ENCODE data around the gene UPK3A. TPM values are rescaled to one million over a fixed set of nuclear protein-coding genes. Genes with fewer than 3 reads are reported as not detected.

Gene UPK3A
- total and polyA plus RNA-seq, 2 experiments from 2014 or later: 0.47 TPM; not detected in 1

DNA sequence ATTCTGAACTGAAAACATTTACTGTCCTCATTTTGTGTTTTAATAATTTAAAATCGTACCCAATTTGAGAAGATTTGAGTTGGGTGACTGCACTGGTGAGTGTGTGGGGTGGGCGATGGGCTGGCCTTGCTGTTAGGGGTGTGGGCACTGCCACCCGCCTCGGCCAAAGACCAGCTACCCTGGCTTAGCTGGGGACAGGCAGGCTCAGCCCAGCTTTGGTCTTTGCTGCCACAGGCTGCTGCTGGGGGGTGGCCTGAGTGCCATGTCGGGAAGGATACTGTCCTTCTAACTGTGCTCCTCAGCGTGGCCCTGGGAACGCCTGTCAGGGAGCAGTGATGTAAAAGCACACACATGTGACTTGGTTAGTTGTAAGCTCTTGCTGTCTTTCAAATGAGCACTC lies 47.3 kb downstream of the UPK3A start (continued):
- TF ChIP-seq ZNF114 (CRISPR knock-in tag; IDR thresholded peaks at IDR 0.05) (no peak), JUNB (IDR thresholded peaks at IDR 0.05; ENCODE audit: unreplicated experiment) (no peak), STAT1 (IDR thresholded peaks at IDR 0.05; ENCODE audit: unreplicated experiment) (no peak), EZH2phosphoT487 (IDR thresholded peaks at IDR 0.05; ENCODE audit: unreplicated experiment) (no peak), CREB1 (CRISPR knock-in tag; IDR thresholded peaks at IDR 0.05; ENCODE audit: low read depth) (no peak)

DNA sequence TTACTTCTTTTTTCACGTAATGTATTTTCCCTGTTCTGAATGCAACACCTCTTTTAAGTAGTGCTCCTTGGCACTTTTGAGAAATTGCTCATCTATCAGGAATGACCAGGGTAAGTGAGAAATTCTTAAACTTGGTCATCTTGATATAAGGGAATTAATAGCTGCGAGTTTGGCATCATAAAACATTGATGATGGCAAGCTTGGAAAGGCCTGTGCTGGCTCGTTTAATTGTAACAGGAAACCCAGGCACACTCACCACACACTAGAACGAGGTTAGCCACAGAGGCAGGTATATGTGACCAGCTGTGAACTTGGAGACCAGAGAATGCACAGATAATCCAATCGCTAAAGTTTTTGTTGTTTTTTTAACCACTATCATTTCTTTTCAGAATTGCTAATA lies 49.3 kb downstream of the UPK3A start:
- no peak overlapping the region for H3K27ac ChIP-seq (ENCODE audit: low read depth)
- H3K36me3 ChIP-seq (ENCODE audit: insufficient read depth): peaks cover 12% of the 10 kb centered on the region
- no peak for DNase-seq (ENCODE audit: low spot score)

More for the DNA sequence above, 49.3 kb downstream of the UPK3A start:
- peaks cover 3% of the 10 kb centered on the region for H3K27me3 Mint-ChIP-seq (ENCODE audit: insufficient read depth, low read depth, poor library complexity)
- H3F3A ChIP-seq (replicated peaks; ENCODE audit: low read depth): no peaks in the 10 kb centered on the region
- peaks cover 26% of the 10 kb centered on the region for H3K36me3 Mint-ChIP-seq (ENCODE audit: low read depth)
- no peaks in the 10 kb centered on the region for H3K9me3 Mint-ChIP-seq
- no peaks in the 10 kb centered on the region for H3K4me1 Mint-ChIP-seq
- H3K9me2 ChIP-seq (ENCODE audit: insufficient read depth): no peaks in the 10 kb centered on the region
- no peak overlapping the region for H3K4me2 ChIP-seq
- H4K20me1 ChIP-seq (replicated peaks; ENCODE audit: insufficient read depth): peaks cover 3% of the 10 kb centered on the region; the same call in 1 of the 2 replicates
- H3K79me2 ChIP-seq (replicated peaks; ENCODE audit: insufficient read depth): no peaks in the 10 kb centered on the region
- H3K4me3 Mint-ChIP-seq: no peak overlapping the region
- no peak overlapping the region for H2AFZ ChIP-seq
- no peak overlapping the region for H3K27ac Mint-ChIP-seq
- no peaks in the 10 kb centered on the region for H3K27me3 ChIP-seq (ENCODE audit: insufficient read depth)
- TF ChIP-seq ZNF114 (CRISPR knock-in tag; IDR thresholded peaks at IDR 0.05) (no peak), ZNF462 (CRISPR knock-in tag; IDR thresholded peaks at IDR 0.05) (no peak), POLR2AphosphoS5 (IDR thresholded peaks at IDR 0.05; ENCODE audit: low read depth) (no peak), EZH2 (IDR thresholded peaks at IDR 0.05; ENCODE audit: low read depth, unreplicated experiment) (no peak), STAT1 (IDR thresholded peaks at IDR 0.05; ENCODE audit: unreplicated experiment) (no peak), REST (IDR thresholded peaks at IDR 0.05; ENCODE audit: unreplicated experiment) (no peak), JUNB (IDR thresholded peaks at IDR 0.05; ENCODE audit: unreplicated experiment) (no peak), EZH2phosphoT487 (IDR thresholded peaks at IDR 0.05; ENCODE audit: unreplicated experiment) (no peak), NANOG (IDR thresholded peaks at IDR 0.05; ENCODE audit: borderline replicate concordance) (no peak)
- TF ChIP-seq, protein P1, sequence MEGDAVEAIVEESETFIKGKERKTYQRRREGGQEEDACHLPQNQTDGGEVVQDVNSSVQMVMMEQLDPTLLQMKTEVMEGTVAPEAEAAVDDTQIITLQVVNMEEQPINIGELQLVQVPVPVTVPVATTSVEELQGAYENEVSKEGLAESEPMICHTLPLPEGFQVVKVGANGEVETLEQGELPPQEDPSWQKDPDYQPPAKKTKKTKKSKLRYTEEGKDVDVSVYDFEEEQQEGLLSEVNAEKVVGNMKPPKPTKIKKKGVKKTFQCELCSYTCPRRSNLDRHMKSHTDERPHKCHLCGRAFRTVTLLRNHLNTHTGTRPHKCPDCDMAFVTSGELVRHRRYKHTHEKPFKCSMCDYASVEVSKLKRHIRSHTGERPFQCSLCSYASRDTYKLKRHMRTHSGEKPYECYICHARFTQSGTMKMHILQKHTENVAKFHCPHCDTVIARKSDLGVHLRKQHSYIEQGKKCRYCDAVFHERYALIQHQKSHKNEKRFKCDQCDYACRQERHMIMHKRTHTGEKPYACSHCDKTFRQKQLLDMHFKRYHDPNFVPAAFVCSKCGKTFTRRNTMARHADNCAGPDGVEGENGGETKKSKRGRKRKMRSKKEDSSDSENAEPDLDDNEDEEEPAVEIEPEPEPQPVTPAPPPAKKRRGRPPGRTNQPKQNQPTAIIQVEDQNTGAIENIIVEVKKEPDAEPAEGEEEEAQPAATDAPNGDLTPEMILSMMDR (conservative IDR thresholded peaks at IDR 0.05; ENCODE audit: low read depth in 2 of 2): no peak
- TF ChIP-seq, protein P2, sequence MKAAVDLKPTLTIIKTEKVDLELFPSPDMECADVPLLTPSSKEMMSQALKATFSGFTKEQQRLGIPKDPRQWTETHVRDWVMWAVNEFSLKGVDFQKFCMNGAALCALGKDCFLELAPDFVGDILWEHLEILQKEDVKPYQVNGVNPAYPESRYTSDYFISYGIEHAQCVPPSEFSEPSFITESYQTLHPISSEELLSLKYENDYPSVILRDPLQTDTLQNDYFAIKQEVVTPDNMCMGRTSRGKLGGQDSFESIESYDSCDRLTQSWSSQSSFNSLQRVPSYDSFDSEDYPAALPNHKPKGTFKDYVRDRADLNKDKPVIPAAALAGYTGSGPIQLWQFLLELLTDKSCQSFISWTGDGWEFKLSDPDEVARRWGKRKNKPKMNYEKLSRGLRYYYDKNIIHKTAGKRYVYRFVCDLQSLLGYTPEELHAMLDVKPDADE (IDR thresholded peaks at IDR 0.05): no peak
- no peak for ATAC-seq
- H3K4me1 ChIP-seq (ENCODE audit: insufficient read depth): no peaks in the 10 kb centered on the region
- H3K4me3 ChIP-seq: no peak overlapping the region

All from GM23338 (cell line).